Endodermal cell (in vitro differentiated cells): Measurements from ENCODE around the gene ANXA7. TPM values are rescaled to one million over a fixed set of nuclear protein-coding genes. Genes with fewer than 3 reads are reported as not detected.

Source experiments
- total RNA-seq, 2 donors: library from RNA; stranded (reverse); fragmentation: NEBNext Ultra II Directional in 1 of 2; extraction: Animal tissue kit (Norgen Biotek cat#: 25700) in 1 of 2; gene quantifications; 2 replicates in 1 of 2; 3 replicates in 1 of 2; pipeline ENCODE4 v1.2.1, GENCODE V29; 2021

The ANXA7 gene
- total RNA-seq, 2 donors from 2014 or later: 69.2 to 82.3 TPM

Other genes starting within 250 kb of the ANXA7 start
- gene ECD, start 246.1 kb downstream of the ANXA7 start, total RNA-seq: 10 to 100 TPM; 38.4 to 40.7 TPM
- gene FAM149B1, start 245.9 kb downstream of the ANXA7 start, total RNA-seq: 10 to 100 TPM; 29.1 to 29.2 TPM
- gene DNAJC9, start 166.8 kb downstream of the ANXA7 start, total RNA-seq: 10 to 100 TPM; 33.3 to 37.1 TPM
- 100 to 1,000 TPM in 1 of 2 donors, 10 to 100 TPM in 1; 100.0 to 104 TPM for gene MRPS16, start 161.4 kb downstream of the ANXA7 start, total RNA-seq
- under 1 TPM; 0.58 to 0.77 TPM for gene CFAP70, start 55.2 kb downstream of the ANXA7 start, total RNA-seq
- 1 to 10 TPM; 3.9 to 4.0 TPM for gene MSS51, start 19.5 kb upstream of the ANXA7 start, total RNA-seq
- gene PPP3CB, start 82.0 kb upstream of the ANXA7 start, total RNA-seq: 10 to 100 TPM; 39.2 to 40.2 TPM
- 100 to 1,000 TPM in 1 of 2 donors, 10 to 100 TPM in 1; 89.5 to 110 TPM for gene USP54, start 177.3 kb upstream of the ANXA7 start, total RNA-seq
- gene MYOZ1, start 227.4 kb upstream of the ANXA7 start, total RNA-seq: 1 to 10 TPM; 1.6 to 2.4 TPM
- under 1 TPM; 0.11 to 0.20 TPM for gene SYNPO2L, start 242.0 kb upstream of the ANXA7 start, total RNA-seq